GM23338 (cell line): ENCODE results near the gene AQP5. TPM values are rescaled to one million over a fixed set of nuclear protein-coding genes. Genes with fewer than 3 reads are reported as not detected.

Experiments
- ATAC-seq: fragments of 200-7000 bp; cut with Tn5 transposase; 3 replicates; pipeline ENCODE4 v1.9.1; 2020
- DNase-seq: peaks from one replicate; pipeline ENCODE4 v3.0.0-alpha.2; 2015; ENCODE audit warnings: low spot score
- H2AFZ ChIP-seq: fragments of 200-600 bp; sonication (generic); 2 replicates; pipeline ENCODE4 v1.8.0; 2016; ENCODE audit warnings: antibody characterized with exemption, mild to moderate bottlenecking, moderate library complexity
- H3F3A ChIP-seq: fragments of 200-600 bp; sonication (generic); replicated peaks from 2 replicates; pipeline ENCODE4 v1.8.0; 2017; ENCODE audit warnings: antibody characterized with exemption, mixed run types, low read depth
- H3K27ac ChIP-seq: fragments of 200-600 bp; sonication (generic); 2 replicates; pipeline ENCODE4 v1.6.1; 2016; ENCODE audit warnings: low read depth
- H3K27me3 ChIP-seq: fragments of 200-600 bp; sonication (generic); 2 replicates; pipeline ENCODE4 v1.8.0; 2016; ENCODE audit warnings: mild to moderate bottlenecking, mixed run types, moderate library complexity; ENCODE audit not compliant: insufficient read depth
- H3K36me3 ChIP-seq: fragments of 200-600 bp; sonication (generic); 2 replicates; pipeline ENCODE4 v1.8.0; 2016; ENCODE audit warnings: mild to moderate bottlenecking; ENCODE audit not compliant: insufficient read depth
- H3K4me1 ChIP-seq: fragments of 200-600 bp; sonication (generic); 2 replicates; pipeline ENCODE4 v1.8.0; 2016; ENCODE audit warnings: mild to moderate bottlenecking, moderate library complexity; ENCODE audit not compliant: insufficient read depth
- H3K4me2 ChIP-seq: fragments of 200-600 bp; sonication (generic); 2 replicates; pipeline ENCODE4 v1.7.1; 2017; ENCODE audit warnings: mixed run types
- H3K4me3 ChIP-seq: fragments of 200-600 bp; sonication (generic); 2 replicates; pipeline ENCODE4 v1.6.1; 2016; ENCODE audit warnings: mixed run types
- H3K79me2 ChIP-seq: fragments of 200-600 bp; sonication (generic); replicated peaks from 2 replicates; pipeline ENCODE4 v1.8.0; 2017; ENCODE audit warnings: mild to moderate bottlenecking; ENCODE audit not compliant: insufficient read depth
- H3K9me2 ChIP-seq: fragments of 200-600 bp; sonication (generic); 2 replicates; pipeline ENCODE4 v1.8.0; 2017; ENCODE audit not compliant: insufficient read depth
- H4K20me1 ChIP-seq: fragments of 200-600 bp; sonication (generic); replicated peaks from 2 replicates; pipeline ENCODE4 v1.8.0; 2017; ENCODE audit warnings: mild to moderate bottlenecking; ENCODE audit not compliant: insufficient read depth
- H3K27ac Mint-ChIP-seq: 2 replicates; pipeline ENCODE4 v1.8.0; 2020; ENCODE audit warnings: inconsistent platforms, mild to moderate bottlenecking, moderate library complexity, mixed read lengths
- H3K27me3 Mint-ChIP-seq: 3 replicates; pipeline ENCODE4 v1.8.0; 2022; ENCODE audit warnings: low read depth, mild to moderate bottlenecking, moderate library complexity, mixed read lengths, inconsistent platforms; ENCODE audit not compliant: insufficient read depth, poor library complexity
- H3K36me3 Mint-ChIP-seq: 3 replicates; pipeline ENCODE4 v1.8.0; 2021; ENCODE audit warnings: low read depth, mild to moderate bottlenecking, inconsistent platforms, moderate library complexity, mixed read lengths
- H3K4me1 Mint-ChIP-seq: 3 replicates; pipeline ENCODE4 v1.8.0; 2020; ENCODE audit warnings: mild to moderate bottlenecking, inconsistent platforms, mixed read lengths
- H3K4me3 Mint-ChIP-seq: 3 replicates; pipeline ENCODE4 v1.8.0; 2021; ENCODE audit warnings: moderate library complexity, mild to moderate bottlenecking, inconsistent platforms, mixed read lengths
- H3K9me3 Mint-ChIP-seq: 3 replicates; pipeline ENCODE4 v1.8.0; 2020; ENCODE audit warnings: moderate library complexity, mild to moderate bottlenecking, inconsistent platforms, mixed read lengths
- CREB1 ChIP-seq: fragments of 250-450 bp; sonication (Bioruptor Pico); IDR thresholded peaks from 2 replicates; pipeline ENCODE4 v1.5.0; 2020; ENCODE audit warnings: low read depth, mild to moderate bottlenecking, moderate library complexity
- EZH2 ChIP-seq: fragments of 200-600 bp; sonication (generic); IDR thresholded peaks from one replicate; pipeline ENCODE4 v1.8.0; 2017; ENCODE audit warnings: antibody characterized with exemption, mild to moderate bottlenecking, low read depth; ENCODE audit not compliant: unreplicated experiment
- EZH2phosphoT487 ChIP-seq: fragments of 200-600 bp; sonication (generic); IDR thresholded peaks from one replicate; pipeline ENCODE4 v1.8.1; 2018; ENCODE audit warnings: antibody characterized with exemption; ENCODE audit not compliant: unreplicated experiment
- JUNB ChIP-seq: IDR thresholded peaks from one replicate; pipeline ENCODE4 v1.6.1; 2016; ENCODE audit warnings: antibody characterized with exemption; ENCODE audit not compliant: unreplicated experiment
- NANOG ChIP-seq: IDR thresholded peaks from 2 replicates; pipeline ENCODE4 v1.6.1; 2016; ENCODE audit warnings: antibody characterized with exemption, borderline replicate concordance
- POLR2AphosphoS5 ChIP-seq: IDR thresholded peaks from 2 replicates; pipeline ENCODE4 v1.6.1; 2016; ENCODE audit warnings: antibody characterized with exemption, low read depth
- REST ChIP-seq: IDR thresholded peaks from one replicate; pipeline ENCODE4 v1.6.1; 2018; ENCODE audit warnings: antibody characterized with exemption; ENCODE audit not compliant: unreplicated experiment
- STAT1 ChIP-seq: IDR thresholded peaks from one replicate; pipeline ENCODE4 v1.6.1; 2016; ENCODE audit warnings: antibody characterized with exemption; ENCODE audit not compliant: unreplicated experiment
- ZNF114 ChIP-seq: fragments of 250-450 bp; sonication (Bioruptor Pico); IDR thresholded peaks from 2 replicates; pipeline ENCODE4 v1.5.0; 2020; ENCODE audit warnings: mild to moderate bottlenecking, moderate library complexity
- ZNF331 ChIP-seq: fragments of 250-450 bp; sonication (Bioruptor Pico); IDR thresholded peaks from 2 replicates; pipeline ENCODE4 v1.5.0; 2020; ENCODE audit warnings: low read depth, mild to moderate bottlenecking, moderate library complexity
- ZNF462 ChIP-seq: fragments of 250-450 bp; sonication (Bioruptor Pico); IDR thresholded peaks from 2 replicates; pipeline ENCODE4 v1.5.0; 2020; ENCODE audit warnings: mild to moderate bottlenecking, moderate library complexity
- polyA plus RNA-seq: library from polyadenylated mRNA; unstranded; fragments of >200 nt; fragmentation: Nextera tagmentation; extraction: Ambion mirVana; gene quantifications from 2 replicates; pipeline ENCODE4 v1.2.1, GENCODE V29; 2016
- total RNA-seq: library from RNA; depleted of rRNA; stranded (reverse); fragments of >200 nt; shearing (Covaris generic); gene quantifications from 2 replicates; pipeline ENCODE4 v1.2.3, GENCODE V29; 2014
- TF ChIP-seq, protein P1 (sequence below): IDR thresholded peaks from 2 replicates; pipeline ENCODE4 v1.6.1; 2016; ENCODE audit warnings: antibody characterized with exemption
- TF ChIP-seq, protein P2 (sequence below), 2 experiments: fragments of 200-600 bp in 1 of 2; sonication (generic) in 1 of 2; conservative IDR thresholded peaks; 2 replicates each; pipeline versions ENCODE4 v1.5.1 to v1.6.1; 2016 to 2017; ENCODE audit warnings: antibody characterized with exemption in 2 of 2, low read depth in 2 of 2, mild to moderate bottlenecking in 2 of 2, moderate library complexity in 1 of 2

Gene AQP5
- total and polyA plus RNA-seq, 2 experiments from 2014 or later, result 1.3 to 2.2 TPM

- no peaks in the 10 kb centered on the region for H3K9me3 Mint-ChIP-seq
Measured at GRCh38 chr12:49990273-49990672, 28.6 kb downstream of the AQP5 start.

More at GRCh38 chr12:49990273-49990672, 28.6 kb downstream of the AQP5 start:
- peaks cover 51% of the 10 kb centered on the region for H3K36me3 ChIP-seq
- ATAC-seq (no peak), DNase-seq (no peak)
- Mint-ChIP-seq H3K36me3 (peaks cover 58% of the 10 kb centered on the region), H3K27me3 (no peaks in the 10 kb centered on the region), H3K4me1 (peaks cover 11% of the 10 kb centered on the region), H3K4me3 (no peak overlapping the region), H3K27ac (no peak overlapping the region)
- H4K20me1 ChIP-seq, result peaks cover 4% of the 10 kb centered on the region
- H3K9me2 ChIP-seq, result no peaks in the 10 kb centered on the region
- H2AFZ ChIP-seq, result no peak overlapping the region
- H3K27me3 ChIP-seq, result no peaks in the 10 kb centered on the region
- H3F3A ChIP-seq, result no peaks in the 10 kb centered on the region
- H3K79me2 ChIP-seq, result no peaks in the 10 kb centered on the region
- peaks cover 3% of the 10 kb centered on the region; the same call in 1 of the 2 replicates for H3K4me1 ChIP-seq
- H3K4me2 ChIP-seq, result no peak overlapping the region
- no peak for TF ChIP-seq EZH2
- TF ChIP-seq JUNB, result no peak
- TF ChIP-seq REST, result no peak
- no peak for TF ChIP-seq ZNF462
- no peak for TF ChIP-seq STAT1
- TF ChIP-seq, protein P1, sequence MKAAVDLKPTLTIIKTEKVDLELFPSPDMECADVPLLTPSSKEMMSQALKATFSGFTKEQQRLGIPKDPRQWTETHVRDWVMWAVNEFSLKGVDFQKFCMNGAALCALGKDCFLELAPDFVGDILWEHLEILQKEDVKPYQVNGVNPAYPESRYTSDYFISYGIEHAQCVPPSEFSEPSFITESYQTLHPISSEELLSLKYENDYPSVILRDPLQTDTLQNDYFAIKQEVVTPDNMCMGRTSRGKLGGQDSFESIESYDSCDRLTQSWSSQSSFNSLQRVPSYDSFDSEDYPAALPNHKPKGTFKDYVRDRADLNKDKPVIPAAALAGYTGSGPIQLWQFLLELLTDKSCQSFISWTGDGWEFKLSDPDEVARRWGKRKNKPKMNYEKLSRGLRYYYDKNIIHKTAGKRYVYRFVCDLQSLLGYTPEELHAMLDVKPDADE, result no peak
- no peak for TF ChIP-seq EZH2phosphoT487
- no peak for TF ChIP-seq ZNF331
- TF ChIP-seq NANOG, result no peak
- no peak for TF ChIP-seq ZNF114 (CRISPR knock-in tag)
- TF ChIP-seq, protein P2, sequence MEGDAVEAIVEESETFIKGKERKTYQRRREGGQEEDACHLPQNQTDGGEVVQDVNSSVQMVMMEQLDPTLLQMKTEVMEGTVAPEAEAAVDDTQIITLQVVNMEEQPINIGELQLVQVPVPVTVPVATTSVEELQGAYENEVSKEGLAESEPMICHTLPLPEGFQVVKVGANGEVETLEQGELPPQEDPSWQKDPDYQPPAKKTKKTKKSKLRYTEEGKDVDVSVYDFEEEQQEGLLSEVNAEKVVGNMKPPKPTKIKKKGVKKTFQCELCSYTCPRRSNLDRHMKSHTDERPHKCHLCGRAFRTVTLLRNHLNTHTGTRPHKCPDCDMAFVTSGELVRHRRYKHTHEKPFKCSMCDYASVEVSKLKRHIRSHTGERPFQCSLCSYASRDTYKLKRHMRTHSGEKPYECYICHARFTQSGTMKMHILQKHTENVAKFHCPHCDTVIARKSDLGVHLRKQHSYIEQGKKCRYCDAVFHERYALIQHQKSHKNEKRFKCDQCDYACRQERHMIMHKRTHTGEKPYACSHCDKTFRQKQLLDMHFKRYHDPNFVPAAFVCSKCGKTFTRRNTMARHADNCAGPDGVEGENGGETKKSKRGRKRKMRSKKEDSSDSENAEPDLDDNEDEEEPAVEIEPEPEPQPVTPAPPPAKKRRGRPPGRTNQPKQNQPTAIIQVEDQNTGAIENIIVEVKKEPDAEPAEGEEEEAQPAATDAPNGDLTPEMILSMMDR (conservative IDR thresholded peaks at IDR 0.05; ENCODE audit: low read depth in 2 of 2), result no peak
- no peak for TF ChIP-seq CREB1 (CRISPR knock-in tag)
- no peak for TF ChIP-seq POLR2AphosphoS5
- H3K27ac ChIP-seq, result no peak overlapping the region
- no peak overlapping the region for H3K4me3 ChIP-seq
